Rectal smooth muscle tissue (tissue), 1 donor: ENCODE results near the gene ACP2.

Experiments used
- H3K27ac ChIP-seq: one replicate; pipeline ENCODE4 v1.7.0; 2013; ENCODE audit warnings: low read depth, low read length, inconsistent platforms
- H3K27me3 ChIP-seq: one replicate; pipeline ENCODE4 v1.7.0; 2013; ENCODE audit warnings: low read length; ENCODE audit not compliant: control insufficient read depth, insufficient read depth
- H3K36me3 ChIP-seq: one replicate; pipeline ENCODE4 v1.7.0; 2013; ENCODE audit warnings: low read length; ENCODE audit not compliant: control insufficient read depth, insufficient read depth
- H3K4me1 ChIP-seq: one replicate; pipeline ENCODE4 v1.7.0; 2013; ENCODE audit warnings: low read length; ENCODE audit not compliant: control insufficient read depth, insufficient read depth
- H3K4me3 ChIP-seq: one replicate; pipeline ENCODE4 v1.7.0; 2013; ENCODE audit warnings: low read length
- H3K9ac ChIP-seq: one replicate; pipeline ENCODE4 v1.7.0; 2013; ENCODE audit warnings: low read length

Gene ACP2

GRCh38 chr11:47276923-47277322 is 28.3 kb upstream of the ACP2 start:
- Histone ChIP-seq H3K4me3 (no peak overlapping the region), H3K4me1 (peaks cover 3% of the 10 kb centered on the region), H3K36me3 (peaks cover 49% of the 10 kb centered on the region), H3K27me3 (no peaks in the 10 kb centered on the region), H3K9ac (no peak overlapping the region), H3K27ac (no peak overlapping the region)

DNA sequence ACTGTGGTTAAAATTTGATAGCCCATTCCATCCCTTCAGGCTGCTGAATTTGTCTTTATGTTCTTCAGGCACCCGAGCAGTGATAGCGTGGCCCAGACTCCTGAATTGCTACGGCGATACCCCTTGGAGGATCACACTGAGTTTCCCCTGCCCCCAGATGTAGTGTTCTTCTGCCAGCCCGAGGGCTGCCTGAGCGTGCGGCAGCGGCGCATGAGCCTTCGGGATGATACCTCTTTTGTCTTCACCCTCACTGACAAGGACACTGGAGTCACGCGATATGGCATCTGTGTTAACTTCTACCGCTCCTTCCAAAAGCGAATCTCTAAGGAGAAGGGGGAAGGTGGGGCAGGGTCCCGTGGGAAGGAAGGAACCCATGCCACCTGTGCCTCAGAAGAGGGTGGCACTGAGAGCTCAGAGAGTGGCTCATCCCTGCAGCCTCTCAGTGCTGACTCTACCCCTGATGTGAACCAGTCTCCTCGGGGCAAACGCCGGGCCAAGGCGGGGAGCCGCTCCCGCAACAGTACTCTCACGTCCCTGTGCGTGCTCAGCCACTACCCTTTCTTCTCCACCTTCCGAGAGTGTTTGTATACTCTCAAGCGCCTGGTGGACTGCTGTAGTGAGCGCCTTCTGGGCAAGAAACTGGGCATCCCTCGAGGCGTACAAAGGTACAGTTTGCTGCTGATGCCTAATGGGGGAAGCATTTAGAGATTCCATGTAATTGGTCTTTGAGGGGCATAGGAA is 26.1 kb upstream of the ACP2 start:
- H3K4me3 ChIP-seq, result no peak overlapping the region
- H3K27me3 ChIP-seq, result no peaks in the 10 kb centered on the region
- peaks cover 6% of the 10 kb centered on the region for H3K4me1 ChIP-seq
- H3K36me3 ChIP-seq, result peaks cover 40% of the 10 kb centered on the region
- no peak overlapping the region for H3K9ac ChIP-seq
- H3K27ac ChIP-seq, result no peak overlapping the region

DNA sequence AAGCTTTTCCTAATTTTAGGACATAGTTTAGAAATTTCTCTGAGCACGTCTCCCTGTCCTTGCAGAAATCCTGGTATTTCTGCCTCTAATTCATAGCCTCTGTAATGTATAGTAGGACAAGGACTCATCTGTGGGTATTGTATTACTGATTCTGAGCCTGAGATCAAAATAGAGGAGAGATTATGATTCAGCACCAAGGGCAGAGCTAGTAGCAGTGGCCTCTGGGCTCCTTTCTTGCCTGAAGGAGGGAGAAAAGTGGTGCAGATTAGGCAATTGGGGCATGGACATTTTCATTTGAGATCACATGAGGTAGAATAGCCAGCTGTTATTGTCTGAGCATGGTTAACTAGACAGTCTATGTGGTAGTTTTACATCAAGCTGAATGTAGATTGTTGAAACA is 24.1 kb upstream of the ACP2 start:
- Histone ChIP-seq H3K36me3 (peaks cover 29% of the 10 kb centered on the region), H3K27me3 (no peaks in the 10 kb centered on the region), H3K27ac (no peak overlapping the region), H3K9ac (no peak overlapping the region), H3K4me1 (peaks cover 18% of the 10 kb centered on the region), H3K4me3 (no peak overlapping the region)

- Histone ChIP-seq H3K36me3 (peaks cover 25% of the 10 kb centered on the region), H3K9ac (no peak overlapping the region), H3K4me3 (peak overlapping the region; percentile 10), H3K27me3 (no peaks in the 10 kb centered on the region), H3K27ac (no peak overlapping the region), H3K4me1 (peaks cover 18% of the 10 kb centered on the region)
These were observed 23.5 kb upstream of the ACP2 start for GRCh38 chr11:47271961-47272661.

- H3K9ac ChIP-seq, result no peak overlapping the region
- H3K4me3 ChIP-seq, result peak overlapping the region; percentile 88
- H3K36me3 ChIP-seq, result peaks cover 17% of the 10 kb centered on the region
- H3K27me3 ChIP-seq, result no peaks in the 10 kb centered on the region
- peak overlapping the region; percentile 60 for H3K27ac ChIP-seq
- H3K4me1 ChIP-seq, result peaks cover 18% of the 10 kb centered on the region
These were observed 22.7 kb upstream of the ACP2 start for GRCh38 chr11:47271328-47271727.

- Histone ChIP-seq H3K9ac (peak overlapping the region; percentile 53), H3K27me3 (no peaks in the 10 kb centered on the region), H3K4me3 (peak overlapping the region; percentile 88), H3K36me3 (peaks cover 10% of the 10 kb centered on the region), H3K4me1 (peaks cover 18% of the 10 kb centered on the region), H3K27ac (peak overlapping the region; percentile 93)
These were observed 22.0 kb upstream of the ACP2 start for GRCh38 chr11:47270331-47271271.

GRCh38 chr11:47269829-47270305 is 21.3 kb upstream of the ACP2 start, which contains the start of gene MADD:
TSS of gene MADD (plus strand) at chr11:47270133.
- Histone ChIP-seq H3K36me3 (peaks cover 5% of the 10 kb centered on the region), H3K4me1 (peaks cover 18% of the 10 kb centered on the region), H3K9ac (peak within 1 kb of the TSS; percentile 74), H3K27ac (peak within 1 kb of the TSS; percentile 93), H3K27me3 (no peaks in the 10 kb centered on the region), H3K4me3 (peak within 1 kb of the TSS; percentile 88)

DNA sequence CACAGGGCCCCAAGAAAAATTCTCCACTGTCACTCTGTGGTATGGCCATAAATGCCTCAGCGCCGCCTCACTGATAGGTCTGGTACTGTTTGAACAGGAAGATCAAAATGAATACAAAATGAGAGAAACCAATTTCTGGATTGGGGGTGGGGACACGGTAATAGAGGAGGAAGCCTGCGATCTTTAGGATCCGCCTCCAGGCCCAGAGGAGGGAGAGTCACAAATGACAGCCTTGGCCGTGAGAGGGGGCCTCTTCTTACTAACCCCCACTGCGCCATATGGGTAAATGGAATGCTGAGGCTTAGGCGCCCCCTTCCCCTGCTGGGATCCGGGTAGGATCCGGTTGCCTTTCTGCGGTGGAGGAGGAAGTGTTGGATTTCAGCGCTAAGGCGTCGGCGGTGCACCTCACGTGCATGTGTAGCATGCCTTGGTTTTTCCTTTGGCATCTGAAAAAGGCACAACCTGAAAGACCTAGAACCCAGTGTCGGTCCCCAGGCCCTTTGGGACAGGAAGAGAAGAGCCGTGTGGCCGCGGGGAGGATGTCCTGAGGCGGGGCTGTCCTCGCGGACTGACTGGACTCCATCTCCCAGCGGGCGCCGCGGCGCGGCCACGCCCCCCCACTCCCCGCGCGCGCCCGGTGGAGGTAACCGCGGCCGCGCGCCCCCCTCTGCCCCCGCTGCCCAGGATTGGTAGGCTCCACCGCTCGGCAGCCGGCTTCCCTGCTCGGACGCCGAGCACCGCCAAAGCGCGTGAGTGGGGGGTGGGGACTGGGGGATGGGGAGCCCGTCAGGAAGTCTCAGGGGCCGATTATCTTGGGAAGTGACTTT is 20.6 kb upstream of the ACP2 start:
- Histone ChIP-seq H3K9ac (peak overlapping the region; percentile 74), H3K36me3 (no peaks in the 10 kb centered on the region), H3K4me1 (peaks cover 18% of the 10 kb centered on the region), H3K27ac (peak overlapping the region; percentile 93), H3K27me3 (no peaks in the 10 kb centered on the region), H3K4me3 (peak overlapping the region; percentile 88)

DNA sequence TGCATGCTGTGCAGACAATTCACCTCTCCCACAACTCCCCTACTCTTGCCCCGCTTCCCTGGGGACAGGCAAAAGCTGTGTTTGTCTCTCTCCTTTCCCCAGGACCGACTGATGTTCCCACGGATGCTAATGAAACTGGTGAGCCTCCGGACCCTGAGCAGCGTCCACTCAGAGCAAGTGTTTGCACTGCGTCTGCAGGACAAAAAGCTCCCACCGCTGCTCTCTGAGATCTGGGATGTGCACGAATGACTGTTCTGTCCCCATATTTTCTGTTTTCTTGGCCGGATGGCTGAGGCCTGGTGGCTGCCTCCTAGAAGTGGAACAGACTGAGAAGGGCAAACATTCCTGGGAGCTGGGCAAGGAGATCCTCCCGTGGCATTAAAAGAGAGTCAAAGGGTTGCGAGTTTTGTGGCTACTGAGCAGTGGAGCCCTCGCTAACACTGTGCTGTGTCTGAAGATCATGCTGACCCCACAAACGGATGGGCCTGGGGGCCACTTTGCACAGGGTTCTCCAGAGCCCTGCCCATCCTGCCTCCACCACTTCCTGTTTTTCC is 19.9 kb upstream of the ACP2 start:
- Histone ChIP-seq H3K4me3 (peak overlapping the region; percentile 88), H3K4me1 (peaks cover 18% of the 10 kb centered on the region), H3K9ac (no peak overlapping the region)

DNA sequence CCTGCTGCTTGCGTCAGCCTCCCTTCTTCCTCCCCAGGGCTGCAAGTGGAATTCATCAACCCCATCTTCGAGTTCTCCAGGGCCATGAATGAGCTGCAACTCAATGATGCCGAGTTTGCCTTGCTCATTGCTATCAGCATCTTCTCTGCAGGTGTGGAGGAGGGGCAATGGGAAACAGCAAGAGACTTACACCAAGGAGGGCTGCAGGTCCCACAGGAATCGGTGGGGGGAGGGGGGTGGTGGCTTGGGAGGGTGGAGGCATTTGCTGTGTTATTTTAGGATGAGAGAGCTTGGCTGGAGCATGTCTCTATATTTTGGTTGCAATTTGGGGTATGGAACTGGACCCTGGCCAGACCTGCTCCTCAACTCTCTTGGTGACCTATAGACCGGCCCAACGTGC is 19.3 kb upstream of the ACP2 start:
- H3K36me3 ChIP-seq, result no peaks in the 10 kb centered on the region
- no peak overlapping the region for H3K4me3 ChIP-seq
- H3K27me3 ChIP-seq, result no peaks in the 10 kb centered on the region
- peaks cover 18% of the 10 kb centered on the region for H3K4me1 ChIP-seq
- H3K9ac ChIP-seq, result no peak overlapping the region
- H3K27ac ChIP-seq, result no peak overlapping the region

More for the DNA sequence above, 19.9 kb upstream of the ACP2 start:
- H3K27ac ChIP-seq, result peak overlapping the region; percentile 93
- no peaks in the 10 kb centered on the region for H3K36me3 ChIP-seq
- H3K27me3 ChIP-seq, result no peaks in the 10 kb centered on the region

DNA sequence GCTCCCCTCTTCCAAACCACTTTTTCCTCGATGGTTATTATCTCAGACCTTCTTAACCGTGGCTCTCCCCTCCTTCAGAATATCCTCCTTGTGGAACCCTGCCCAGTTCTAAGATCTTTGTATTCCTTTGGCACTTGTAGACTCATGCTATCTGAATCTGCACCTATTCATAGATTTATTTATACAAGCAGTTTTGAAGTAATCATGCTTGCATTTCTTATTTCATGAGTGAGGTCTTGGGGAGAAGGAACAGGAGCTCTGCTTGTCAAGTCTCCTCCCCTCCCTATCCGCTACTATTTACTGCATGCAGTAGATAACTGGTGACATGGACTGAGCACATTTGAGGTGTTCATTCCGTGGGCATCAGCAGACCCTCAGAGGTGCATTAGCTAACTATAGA is 15.9 kb upstream of the ACP2 start:
- Histone ChIP-seq H3K27me3 (no peaks in the 10 kb centered on the region), H3K9ac (no peak overlapping the region), H3K4me1 (peaks cover 15% of the 10 kb centered on the region), H3K4me3 (no peak overlapping the region), H3K36me3 (no peaks in the 10 kb centered on the region), H3K27ac (no peak overlapping the region)
